HepG2 (cell line): ENCODE measurements around the gene LTV1.
"Not testable (repeated sequence)": the region's sequence is repeated elsewhere in the genome, so short reads cannot be mapped to it uniquely, and the experiment has no call there.

ENCODE experiments used
- CREB1 ChIP-seq, 2 experiments: fragments of 450-650 bp in 1 of 2; IDR thresholded peaks; 2 replicates each; pipeline ENCODE4 v1.6.1; 2016 to 2017; ENCODE audit warnings: control low read depth in 1 of 2, mild to moderate bottlenecking in 1 of 2, missing compliant biosample characterization in 1 of 2, missing genetic modification characterization in 1 of 2
- ESRRA ChIP-seq: sonication (generic); formaldehyde crosslinking; IDR thresholded peaks from 2 replicates; pipeline ENCODE4 v1.5.1; 2020; ENCODE audit warnings: mild to moderate bottlenecking, low read depth, missing genetic modification reagents
- FOXM1 ChIP-seq: sonication (generic); formaldehyde crosslinking; IDR thresholded peaks from 2 replicates; pipeline ENCODE4 v1.5.0; 2020; ENCODE audit warnings: missing genetic modification reagents
- NFE2L2 ChIP-seq: fragments of 150-350 bp; IDR thresholded peaks from 2 replicates; pipeline ENCODE4 v1.6.1; 2014; ENCODE audit warnings: low read length
- TCF7 ChIP-seq: sonication (generic); IDR thresholded peaks from 2 replicates; pipeline ENCODE4 v1.6.1; 2016; ENCODE audit warnings: antibody characterized with exemption, low read depth
- TF ChIP-seq, protein P1 (sequence below): sonication (generic); formaldehyde crosslinking; conservative IDR thresholded peaks from 2 replicates; pipeline ENCODE4 v1.4.0; 2020; ENCODE audit warnings: missing genetic modification reagents
- TF ChIP-seq, protein P2 (sequence below), 2 experiments: sonication (generic) in 1 of 2; formaldehyde crosslinking in 1 of 2; IDR thresholded peaks; 2 replicates each; pipeline versions ENCODE4 v1.5.1 to v1.6.1; 2011 to 2020; ENCODE audit warnings: borderline replicate concordance in 1 of 2, low read depth in 1 of 2, low read length in 1 of 2, mild to moderate bottlenecking in 1 of 2, missing genetic modification reagents in 1 of 2, moderate library complexity in 1 of 2
- TF ChIP-seq, protein P3 (sequence below): sonication (generic); formaldehyde crosslinking; IDR thresholded peaks from 2 replicates; pipeline ENCODE4 v1.5.0; 2020; ENCODE audit warnings: mild to moderate bottlenecking, missing genetic modification reagents, moderate library complexity

DNA sequence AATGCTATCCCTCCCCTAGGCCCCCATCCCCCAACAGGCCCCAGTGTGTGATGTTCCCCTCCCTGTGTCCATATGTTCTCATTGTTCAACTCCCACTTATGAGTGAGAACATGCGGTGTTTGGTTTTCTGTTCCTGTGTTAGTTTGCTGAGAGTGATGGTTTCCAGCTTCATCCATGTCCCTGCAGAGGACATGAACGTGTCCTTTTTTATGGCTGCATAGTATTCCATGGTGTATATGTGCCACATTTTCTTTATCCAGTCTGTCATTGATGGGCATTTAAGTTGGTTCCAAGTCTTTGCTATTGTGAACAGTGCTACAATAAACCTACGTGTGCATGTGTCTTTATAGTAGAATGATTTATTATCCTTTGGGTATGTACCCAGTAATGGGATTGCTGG is 8.6 kb downstream of the LTV1 start:
- TF ChIP-seq, protein P1, sequence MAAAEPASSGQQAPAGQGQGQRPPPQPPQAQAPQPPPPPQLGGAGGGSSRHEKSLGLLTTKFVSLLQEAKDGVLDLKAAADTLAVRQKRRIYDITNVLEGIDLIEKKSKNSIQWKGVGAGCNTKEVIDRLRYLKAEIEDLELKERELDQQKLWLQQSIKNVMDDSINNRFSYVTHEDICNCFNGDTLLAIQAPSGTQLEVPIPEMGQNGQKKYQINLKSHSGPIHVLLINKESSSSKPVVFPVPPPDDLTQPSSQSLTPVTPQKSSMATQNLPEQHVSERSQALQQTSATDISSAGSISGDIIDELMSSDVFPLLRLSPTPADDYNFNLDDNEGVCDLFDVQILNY (CRISPR knock-in tag), result not testable (repeated sequence)
- TF ChIP-seq, protein P2, sequence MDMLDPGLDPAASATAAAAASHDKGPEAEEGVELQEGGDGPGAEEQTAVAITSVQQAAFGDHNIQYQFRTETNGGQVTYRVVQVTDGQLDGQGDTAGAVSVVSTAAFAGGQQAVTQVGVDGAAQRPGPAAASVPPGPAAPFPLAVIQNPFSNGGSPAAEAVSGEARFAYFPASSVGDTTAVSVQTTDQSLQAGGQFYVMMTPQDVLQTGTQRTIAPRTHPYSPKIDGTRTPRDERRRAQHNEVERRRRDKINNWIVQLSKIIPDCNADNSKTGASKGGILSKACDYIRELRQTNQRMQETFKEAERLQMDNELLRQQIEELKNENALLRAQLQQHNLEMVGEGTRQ (IDR thresholded peaks at IDR 0.05; ENCODE audit: low read depth, low read length), result not testable (repeated sequence)
- TF ChIP-seq, protein P2 (CRISPR knock-in tag; IDR thresholded peaks at IDR 0.05; ENCODE audit: borderline replicate concordance), result not testable (repeated sequence)
- not testable (repeated sequence) for TF ChIP-seq FOXM1 (CRISPR knock-in tag); TCF7; NFE2L2; ESRRA (CRISPR knock-in tag); CREB1 (IDR thresholded peaks at IDR 0.05); CREB1 (CRISPR knock-in tag; IDR thresholded peaks at IDR 0.05)
- TF ChIP-seq, protein P3, sequence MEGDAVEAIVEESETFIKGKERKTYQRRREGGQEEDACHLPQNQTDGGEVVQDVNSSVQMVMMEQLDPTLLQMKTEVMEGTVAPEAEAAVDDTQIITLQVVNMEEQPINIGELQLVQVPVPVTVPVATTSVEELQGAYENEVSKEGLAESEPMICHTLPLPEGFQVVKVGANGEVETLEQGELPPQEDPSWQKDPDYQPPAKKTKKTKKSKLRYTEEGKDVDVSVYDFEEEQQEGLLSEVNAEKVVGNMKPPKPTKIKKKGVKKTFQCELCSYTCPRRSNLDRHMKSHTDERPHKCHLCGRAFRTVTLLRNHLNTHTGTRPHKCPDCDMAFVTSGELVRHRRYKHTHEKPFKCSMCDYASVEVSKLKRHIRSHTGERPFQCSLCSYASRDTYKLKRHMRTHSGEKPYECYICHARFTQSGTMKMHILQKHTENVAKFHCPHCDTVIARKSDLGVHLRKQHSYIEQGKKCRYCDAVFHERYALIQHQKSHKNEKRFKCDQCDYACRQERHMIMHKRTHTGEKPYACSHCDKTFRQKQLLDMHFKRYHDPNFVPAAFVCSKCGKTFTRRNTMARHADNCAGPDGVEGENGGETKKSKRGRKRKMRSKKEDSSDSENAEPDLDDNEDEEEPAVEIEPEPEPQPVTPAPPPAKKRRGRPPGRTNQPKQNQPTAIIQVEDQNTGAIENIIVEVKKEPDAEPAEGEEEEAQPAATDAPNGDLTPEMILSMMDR (CRISPR knock-in tag), result not testable (repeated sequence)
